Neuron (in vitro differentiated cells): ENCODE data around the gene GOLGA2.
"Not testable (repeated sequence)": the region's sequence is repeated elsewhere in the genome, so short reads cannot be mapped to it uniquely, and the experiment has no call there.

Source experiments
- H2AFZ ChIP-seq: one replicate; pipeline ENCODE4 v1.6.1; 2013; ENCODE audit warnings: low read depth, mild to moderate bottlenecking, inconsistent platforms, low read length, moderate library complexity
- H3K27me3 ChIP-seq: one replicate; pipeline ENCODE4 v1.6.1; 2013; ENCODE audit warnings: low read length; ENCODE audit not compliant: insufficient read depth
- H3K36me3 ChIP-seq: one replicate; pipeline ENCODE4 v1.6.1; 2013; ENCODE audit warnings: low read length; ENCODE audit not compliant: insufficient read depth
- H3K4me1 ChIP-seq: one replicate; pipeline ENCODE4 v1.6.1; 2013; ENCODE audit warnings: low read length; ENCODE audit not compliant: insufficient read depth
- H3K4me3 ChIP-seq: 2 replicates; pipeline ENCODE4 v1.5.1; 2013; ENCODE audit warnings: mild to moderate bottlenecking, low read length, moderate library complexity
- H3K9me3 ChIP-seq: one replicate; pipeline ENCODE4 v1.6.1; 2013; ENCODE audit warnings: low read length

The GOLGA2 gene

GRCh38 chr9:128285033-128285784 lies 9.4 kb upstream of the GOLGA2 start:
- Histone ChIP-seq H3K36me3 (peaks cover 19% of the 10 kb centered on the region), H2AFZ (no peak overlapping the region), H3K4me3 (no peak overlapping the region), H3K4me1 (no peaks in the 10 kb centered on the region), H3K9me3 (no peaks in the 10 kb centered on the region), H3K27me3 (no peaks in the 10 kb centered on the region)

GRCh38 chr9:128282500-128282899 lies 6.7 kb upstream of the GOLGA2 start:
- Histone ChIP-seq H3K9me3 (no peaks in the 10 kb centered on the region), H3K36me3 (peaks cover 13% of the 10 kb centered on the region), H2AFZ (no peak overlapping the region), H3K27me3 (no peaks in the 10 kb centered on the region), H3K4me3 (no peak overlapping the region), H3K4me1 (no peaks in the 10 kb centered on the region)

GRCh38 chr9:128280084-128280622 lies 4.3 kb upstream of the GOLGA2 start:
- Histone ChIP-seq H3K27me3 (no peaks in the 10 kb centered on the region), H2AFZ (no peak overlapping the region), H3K4me1 (peaks cover 5% of the 10 kb centered on the region)

DNA sequence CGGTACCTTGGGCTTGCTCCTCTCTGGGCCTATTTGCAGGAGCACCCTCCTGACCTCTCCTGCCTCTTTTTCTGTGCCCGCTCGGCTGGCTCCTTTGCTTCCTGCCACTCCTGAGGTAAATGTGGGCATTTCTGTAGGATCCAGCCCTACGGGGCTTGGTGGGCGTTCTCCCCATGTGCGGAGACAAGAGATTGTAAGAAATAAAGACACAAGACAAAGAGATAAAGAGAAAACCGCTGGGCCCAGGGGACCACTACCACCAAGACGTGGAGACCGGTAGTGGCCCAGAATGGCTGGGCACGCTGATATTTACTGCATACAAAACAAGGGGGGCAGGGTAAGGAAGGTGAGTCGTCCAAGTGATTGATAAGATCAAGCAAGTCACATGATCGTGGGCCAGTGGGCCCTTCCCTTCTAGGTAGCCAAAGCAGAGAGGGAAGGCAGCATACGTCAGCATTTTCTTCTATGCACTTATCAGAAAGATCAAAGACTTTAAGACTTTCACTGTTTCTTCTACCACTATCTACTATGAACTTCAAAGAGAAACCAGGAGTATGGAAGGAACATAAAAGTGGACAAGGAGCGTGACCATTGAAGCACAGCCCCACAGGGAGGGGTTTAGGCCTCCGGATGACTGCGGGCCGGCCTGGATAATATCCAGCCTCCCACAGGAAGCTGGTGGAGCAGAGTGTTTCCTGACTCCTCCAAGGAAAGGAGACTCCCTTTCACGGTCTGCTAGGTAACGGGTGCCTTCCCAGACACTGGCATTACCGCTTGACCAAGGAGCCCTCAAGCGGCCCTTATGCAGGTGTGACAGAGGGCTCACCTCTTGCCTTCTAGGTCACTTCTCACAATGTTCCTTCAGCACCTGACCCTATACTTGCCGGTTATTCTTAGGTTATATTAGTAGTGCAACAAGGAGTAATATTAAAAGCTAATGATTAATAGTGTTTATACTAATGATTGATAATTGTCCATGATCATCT lies 3.6 kb upstream of the GOLGA2 start:
- not testable (repeated sequence) for H3K36me3 ChIP-seq, H3K27me3 ChIP-seq, H3K4me3 ChIP-seq, H3K9me3 ChIP-seq, H2AFZ ChIP-seq
- peaks cover 13% of the 10 kb centered on the region for H3K4me1 ChIP-seq

More at GRCh38 chr9:128280084-128280622, 4.3 kb upstream of the GOLGA2 start:
- Histone ChIP-seq H3K36me3 (peaks cover 1% of the 10 kb centered on the region), H3K9me3 (no peaks in the 10 kb centered on the region), H3K4me3 (no peak overlapping the region)

GRCh38 chr9:128276574-128277270 lies 915 bp upstream of the GOLGA2 start:
- no peaks in the 10 kb centered on the region for H3K9me3 ChIP-seq
- no peaks in the 10 kb centered on the region for H3K27me3 ChIP-seq
- H3K4me1 ChIP-seq: peaks cover 16% of the 10 kb centered on the region
- peaks cover 19% of the 10 kb centered on the region for H3K36me3 ChIP-seq
- peak overlapping the region; percentile 15 for H2AFZ ChIP-seq
- peak overlapping the region; percentile 69 for H3K4me3 ChIP-seq

DNA sequence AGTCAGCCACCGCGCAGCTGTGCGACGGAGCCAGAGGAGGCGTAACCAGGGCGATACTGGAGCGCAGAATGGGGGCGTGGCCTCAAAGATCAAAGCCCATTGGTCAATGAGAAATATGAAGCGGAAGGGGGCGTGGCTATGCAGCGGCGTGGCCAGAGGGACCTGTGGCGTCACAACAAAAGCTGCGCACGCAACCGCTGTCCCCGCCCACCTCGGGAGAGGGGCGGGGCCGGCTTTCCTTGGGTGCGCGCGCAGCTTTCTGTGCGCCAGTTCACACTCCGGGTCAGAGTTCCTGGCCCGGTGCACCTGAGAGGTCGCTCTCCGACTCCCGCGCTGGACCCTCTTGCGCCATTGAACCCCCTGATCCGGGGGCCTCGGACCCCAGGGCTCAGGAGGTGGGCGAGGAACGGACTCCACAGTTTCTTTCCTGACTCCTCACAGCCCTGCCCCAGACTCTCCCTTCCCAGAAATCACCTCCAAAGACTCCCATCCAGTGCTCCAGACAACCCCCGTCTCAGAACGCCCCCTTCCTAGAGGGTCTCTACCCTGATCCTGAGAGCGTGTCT lies 284 bp upstream of the GOLGA2 start, which contains the start of gene SWI5:
Gene SWI5 (plus strand): TSS at position 269 of the 566 bp plus-strand sequence.
- H3K36me3 ChIP-seq: peaks cover 24% of the 10 kb centered on the region
- H2AFZ ChIP-seq: peak within 1 kb of the TSS; percentile 74
- H3K27me3 ChIP-seq: no peaks in the 10 kb centered on the region
- peaks cover 16% of the 10 kb centered on the region for H3K4me1 ChIP-seq
- H3K4me3 ChIP-seq: peak within 1 kb of the TSS; percentile 69
- H3K9me3 ChIP-seq: no peaks in the 10 kb centered on the region

DNA sequence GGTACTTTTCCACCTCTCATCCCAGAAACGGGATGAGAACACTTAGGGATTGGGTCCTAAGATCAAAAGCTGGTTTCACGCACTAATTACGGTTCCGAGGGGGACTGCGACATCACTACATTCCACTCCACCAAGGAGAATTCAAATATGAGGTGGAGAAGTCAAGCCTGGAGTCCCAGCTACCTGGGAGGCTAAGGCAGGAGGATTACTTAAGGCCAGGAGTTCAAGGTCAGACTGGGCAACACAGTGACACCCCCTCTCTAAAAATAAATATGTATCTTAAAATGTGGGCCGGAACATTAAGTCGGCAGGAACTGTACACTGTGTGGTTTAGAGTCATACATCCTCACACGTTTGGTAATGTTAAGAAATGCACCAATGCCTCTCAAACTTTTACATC lies 1.6 kb downstream of the GOLGA2 start:
- Histone ChIP-seq H3K4me1 (peaks cover 16% of the 10 kb centered on the region), H3K27me3 (no peaks in the 10 kb centered on the region), H2AFZ (no peak overlapping the region), H3K4me3 (no peak overlapping the region), H3K9me3 (no peaks in the 10 kb centered on the region), H3K36me3 (peaks cover 25% of the 10 kb centered on the region)

DNA sequence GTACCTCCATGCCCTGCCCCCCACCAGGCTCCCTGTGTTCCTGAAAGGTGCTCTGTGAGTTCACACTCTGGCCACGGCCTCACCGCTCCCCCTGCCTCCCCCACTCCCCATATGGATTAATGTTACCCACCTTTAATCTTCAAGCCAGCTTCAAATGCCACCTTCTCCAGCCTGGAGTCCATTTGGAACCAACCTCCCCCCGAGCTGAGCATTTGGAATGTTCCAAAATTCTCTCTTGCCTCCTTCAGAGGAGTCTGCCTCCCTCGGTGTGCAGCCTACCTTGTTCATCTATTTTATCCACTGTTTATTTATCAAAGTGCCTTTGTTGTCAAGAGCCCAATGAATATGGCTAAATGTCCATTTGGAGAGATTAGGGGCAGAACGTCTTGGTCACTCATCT lies 4.3 kb downstream of the GOLGA2 start:
- peaks cover 12% of the 10 kb centered on the region for H3K4me1 ChIP-seq
- no peaks in the 10 kb centered on the region for H3K9me3 ChIP-seq
- peaks cover 42% of the 10 kb centered on the region for H3K36me3 ChIP-seq
- H2AFZ ChIP-seq: no peak overlapping the region
- no peaks in the 10 kb centered on the region for H3K27me3 ChIP-seq
- H3K4me3 ChIP-seq: no peak overlapping the region

DNA sequence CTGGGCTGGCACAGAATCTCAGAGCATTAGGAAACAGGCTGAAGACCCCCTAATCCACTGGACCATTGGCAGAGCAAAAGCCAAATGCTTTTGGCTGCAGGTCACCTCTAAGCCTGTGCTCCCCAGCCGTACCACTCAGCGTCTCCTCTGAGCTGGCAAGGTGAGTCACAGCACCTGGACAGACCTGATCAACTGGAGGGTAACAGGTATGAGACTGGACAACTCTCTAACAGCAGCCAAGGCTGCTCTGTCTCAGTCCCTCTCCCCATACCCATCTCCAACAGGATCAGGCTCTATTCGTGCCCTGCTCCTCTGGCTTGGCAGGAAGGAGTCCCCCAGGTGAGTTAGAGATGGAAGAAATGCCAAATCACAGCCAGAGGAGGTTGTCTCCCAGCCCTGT lies 4.7 kb downstream of the GOLGA2 start:
- H3K4me1 ChIP-seq: peaks cover 12% of the 10 kb centered on the region
- H3K4me3 ChIP-seq: no peak overlapping the region
- H3K9me3 ChIP-seq: no peaks in the 10 kb centered on the region
- peaks cover 42% of the 10 kb centered on the region for H3K36me3 ChIP-seq
- H3K27me3 ChIP-seq: no peaks in the 10 kb centered on the region
- H2AFZ ChIP-seq: no peak overlapping the region

GRCh38 chr9:128266868-128267590 lies 8.8 kb downstream of the GOLGA2 start:
- Histone ChIP-seq H3K4me1 (no peaks in the 10 kb centered on the region), H3K36me3 (peaks cover 40% of the 10 kb centered on the region)

GRCh38 chr9:128265348-128265847 lies 10.4 kb downstream of the GOLGA2 start:
- Histone ChIP-seq H3K9me3 (no peaks in the 10 kb centered on the region), H3K27me3 (no peaks in the 10 kb centered on the region), H3K36me3 (peaks cover 48% of the 10 kb centered on the region), H3K4me3 (no peak overlapping the region), H2AFZ (no peak overlapping the region), H3K4me1 (no peaks in the 10 kb centered on the region)

More at GRCh38 chr9:128266868-128267590, 8.8 kb downstream of the GOLGA2 start:
- Histone ChIP-seq H3K27me3 (no peaks in the 10 kb centered on the region), H3K4me3 (no peak overlapping the region), H2AFZ (no peak overlapping the region), H3K9me3 (no peaks in the 10 kb centered on the region)

DNA sequence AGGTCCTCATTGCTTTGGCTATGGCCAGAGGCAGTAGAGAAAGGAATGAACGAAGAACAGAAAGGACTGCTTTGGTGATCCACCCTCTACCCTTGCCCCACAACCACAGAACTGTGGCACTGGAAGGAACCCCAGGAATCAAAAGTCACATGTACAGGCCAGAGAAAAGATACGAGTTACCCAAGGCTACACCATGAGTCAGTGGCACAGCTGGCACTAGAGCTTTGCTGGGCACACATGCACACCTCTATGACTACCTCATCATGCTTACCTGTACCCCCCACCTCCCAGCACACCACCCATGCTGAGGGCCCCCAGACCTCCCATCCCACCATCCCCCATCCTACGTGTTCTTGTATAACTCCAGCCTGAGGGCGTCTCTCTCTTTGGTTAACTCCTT lies 13.1 kb downstream of the GOLGA2 start:
- H3K4me3 ChIP-seq: no peak overlapping the region
- peaks cover 66% of the 10 kb centered on the region for H3K36me3 ChIP-seq
- no peaks in the 10 kb centered on the region for H3K27me3 ChIP-seq
- no peak overlapping the region for H2AFZ ChIP-seq
- no peaks in the 10 kb centered on the region for H3K4me1 ChIP-seq
- no peaks in the 10 kb centered on the region for H3K9me3 ChIP-seq
